Adrenal gland (tissue), 12 donors: ENCODE measurements around the gene RPL3. TPM values are rescaled to one million over a fixed set of nuclear protein-coding genes. Genes with fewer than 3 reads are reported as not detected.

Source experiments
- DNase-seq, 7 donors: peaks; one replicate each; pipeline ENCODE4 v3.0.0-alpha.2; 2019 to 2020
- H3K27ac ChIP-seq, 5 donors: fragments of 200-600 bp; sonication (generic) in 4 of 5; 1 replicate in 3 of 5; 2 replicates in 2 of 5; pipeline versions ENCODE4 v1.5.1 to v1.8.0; 2016 to 2020; ENCODE audit warnings: mild to moderate bottlenecking in 1 of 5
- H3K27me3 ChIP-seq: fragments of 200-600 bp; 2 replicates; pipeline ENCODE4 v1.8.0; 2021
- H3K36me3 ChIP-seq, 2 donors: fragments of 200-600 bp; replicated peaks in 1 of 2; 1 replicate in 1 of 2; 2 replicates in 1 of 2; pipeline versions ENCODE4 v1.5.1 to v1.8.0; 2018 to 2022
- H3K4me1 ChIP-seq, 2 donors: fragments of 200-600 bp; replicated peaks in 1 of 2; 1 replicate in 1 of 2; 2 replicates in 1 of 2; pipeline versions ENCODE4 v1.5.1 to v1.8.0; 2018 to 2021
- H3K4me3 ChIP-seq, 4 donors: fragments of 200-600 bp; sonication (generic) in 3 of 4; one replicate each; pipeline ENCODE4 v1.5.1; 2016 to 2018
- H3K9me3 ChIP-seq, 3 donors: fragments of 200-600 bp; sonication (generic) in 1 of 3; replicated peaks in 1 of 3; 1 replicate in 2 of 3; 2 replicates in 1 of 3; pipeline versions ENCODE4 v1.5.1 to v1.8.0; 2016 to 2021
- CTCF ChIP-seq, 6 experiments: fragments of 450-650 bp in 4 of 6; fragments of 200-600 bp in 2 of 6; sonication (generic) in 1 of 6; IDR thresholded peaks; 1 replicate in 5 of 6; 2 replicates in 1 of 6; pipeline versions ENCODE4 v1.5.1 to v1.8.0; 2016 to 2021; ENCODE audit warnings: antibody characterized with exemption in 6 of 6, mild to moderate bottlenecking in 2 of 6, moderate library complexity in 1 of 6
- POLR2A ChIP-seq, 2 donors: fragments of 450-650 bp; IDR thresholded peaks; one replicate each; pipeline ENCODE4 v1.6.1; 2017; ENCODE audit warnings: antibody characterized with exemption in 2 of 2, mild to moderate bottlenecking in 2 of 2, moderate library complexity in 1 of 2
- WGBS, 4 donors: extraction: QIAGEN DNeasy Blood & Tissue Kit in 2 of 4; methylation state at CpG; one replicate each; pipeline versions ENCODE4 v1.1.5 to v1.1.7; 2013 to 2017; 5-methylcytosine and 5-hydroxymethylcytosine counted together
- intact Hi-C, 2 donors: fragments of 100-400 bp; cut with DNase I; formaldehyde crosslinking; loops; one replicate each; pipeline versions ENCODE4 v1.14.1 to v1.15.0; 2022 to 2023
- polyA plus RNA-seq, 3 donors: library from polyadenylated mRNA; stranded (reverse); fragments of 200-250 nt in 2 of 3; fragments of 350-450 nt in 1 of 3; fragmentation: Illumina TruSeq in 1 of 3; extraction: RNeasy Lipid Tissue Mini Kit (QIAGEN cat#74804) in 1 of 3; gene quantifications; one replicate each; pipeline ENCODE4 v1.2.3, GENCODE V29; 2013 to 2014
- total RNA-seq, 9 donors: library from RNA; depleted of rRNA in 4 of 9; stranded (reverse); fragments of >200 nt in 4 of 9; fragments of 120-200 nt in 1 of 9; fragmentation: NEBNext Ultra II Directional in 1 of 9; extraction: Animal tissue kit (Norgen Biotek cat#: 25700) in 1 of 9; gene quantifications; one replicate each; pipeline versions ENCODE4 v1.1.0 to v1.2.4, GENCODE V29; 2013 to 2023
- donor health status: healthy with polysubstance abuse.
- donor health status: Bipolar disorder and iron deficiency.
- donor health status: DM: yes; HTN: yes; CAD: no.
- donor health status: DM: no; HTN: no; CAD: no.
- donor health status: DM: no; HTN: no; CAD: no.
- donor health status: DM: yes; HTN: yes; CAD: no.

Gene RPL3
- total and polyA plus RNA-seq, 12 donors, result 1,374 to 2,713 (median 1,954) TPM

- peak in 6 of 7 donors; percentile 72 to 83 (median 78) for DNase-seq
- peak overlapping the region in 1 of 5 donors; percentile 86 for H3K27ac ChIP-seq
- no peaks in the 10 kb centered on the region for H3K9me3 ChIP-seq
- intact Hi-C loops, result no loop called here
- 41 to 52% (median 43%) methylated on average over 6 to 17 of the region's 17 CpGs for WGBS, 4 donors
- no peaks in the 10 kb centered on the region for H3K36me3 ChIP-seq
- H3K4me1 ChIP-seq, result peaks cover 13 to 22% of the 10 kb centered on the region in 2 donors
- no peak overlapping the region for H3K4me3 ChIP-seq
- TF ChIP-seq POLR2A (IDR thresholded peaks at IDR 0.05) (no peak), CTCF (IDR thresholded peaks at IDR 0.05) (no peak)
- H3K27me3 ChIP-seq, result no peaks in the 10 kb centered on the region
These were observed 28.7 kb downstream of the RPL3 start for GRCh38 chr22:39290724-39291161.

GRCh38 chr22:39289975-39290720 lies 29.3 kb downstream of the RPL3 start:
- 87 to 93% (median 89%) methylated on average over 13 to 16 of the region's 16 CpGs for WGBS, 4 donors
- no peaks in the 10 kb centered on the region for H3K27me3 ChIP-seq
- H3K27ac ChIP-seq, result no peak overlapping the region
- no peaks in the 10 kb centered on the region for H3K36me3 ChIP-seq
- peaks cover 13 to 22% of the 10 kb centered on the region in 2 donors for H3K4me1 ChIP-seq
- H3K4me3 ChIP-seq, result no peak overlapping the region
- DNase-seq, result no peak
- TF ChIP-seq POLR2A (IDR thresholded peaks at IDR 0.05) (no peak), CTCF (IDR thresholded peaks at IDR 0.05) (no peak)
- intact Hi-C loops, result no loop called here
- H3K9me3 ChIP-seq, result no peaks in the 10 kb centered on the region

GRCh38 chr22:39289533-39289932 lies 29.9 kb downstream of the RPL3 start:
- 56 to 90% (median 79%) methylated on average over 5 to 14 of the region's 14 CpGs for WGBS, 4 donors
- no peaks in the 10 kb centered on the region for H3K36me3 ChIP-seq
- H3K9me3 ChIP-seq, result no peaks in the 10 kb centered on the region
- intact Hi-C loops, result no loop called here
- DNase-seq, result no peak
- no peak overlapping the region for H3K27ac ChIP-seq
- peaks cover 13 to 22% of the 10 kb centered on the region in 2 donors for H3K4me1 ChIP-seq
- H3K4me3 ChIP-seq, result no peak overlapping the region
- TF ChIP-seq POLR2A (IDR thresholded peaks at IDR 0.05) (no peak), CTCF (IDR thresholded peaks at IDR 0.05) (no peak)
- H3K27me3 ChIP-seq, result no peaks in the 10 kb centered on the region

- Histone ChIP-seq H3K27me3 (no peaks in the 10 kb centered on the region), H3K36me3 (no peaks in the 10 kb centered on the region), H3K9me3 (no peaks in the 10 kb centered on the region), H3K4me3 (no peak overlapping the region), H3K4me1 (peaks cover 18 to 29% of the 10 kb centered on the region in 2 donors), H3K27ac (no peak overlapping the region)
- WGBS, 4 donors, result 89 to 96% (median 93%) methylated on average over 5 to 13 of the region's 13 CpGs
- no peak for DNase-seq
- TF ChIP-seq CTCF (IDR thresholded peaks at IDR 0.05) (no peak), POLR2A (IDR thresholded peaks at IDR 0.05) (no peak)
- intact Hi-C loops, result no loop called here
These were observed 31.1 kb downstream of the RPL3 start for GRCh38 chr22:39288135-39288898.
